Progenitor cell of endocrine pancreas (in vitro differentiated cells): Measurements from ENCODE around the gene ARID5B. TPM values are rescaled to one million over a fixed set of nuclear protein-coding genes. Genes with fewer than 3 reads are reported as not detected.

Experiments
- DNase-seq: peaks from one replicate; pipeline ENCODE4 v3.0.0; 2021; ENCODE audit warnings: low spot score; ENCODE audit not compliant: unreplicated experiment
- H3K27ac Mint-ChIP-seq: 2 replicates; pipeline ENCODE4 v1.8.0; 2021; ENCODE audit warnings: mild to moderate bottlenecking, moderate library complexity, mixed read lengths
- H3K27me3 Mint-ChIP-seq: 2 replicates; pipeline ENCODE4 v1.8.0; 2021; ENCODE audit warnings: mixed read lengths
- H3K36me3 Mint-ChIP-seq: 2 replicates; pipeline ENCODE4 v1.8.0; 2022; ENCODE audit warnings: mixed read lengths; ENCODE audit not compliant: insufficient read depth
- H3K4me1 Mint-ChIP-seq: 2 replicates; pipeline ENCODE4 v1.8.0; 2021; ENCODE audit warnings: low read depth, mixed read lengths
- H3K4me3 Mint-ChIP-seq: 2 replicates; pipeline ENCODE4 v1.8.0; 2021; ENCODE audit warnings: low read depth, mild to moderate bottlenecking, moderate library complexity, mixed read lengths
- H3K9me3 Mint-ChIP-seq: 2 replicates; pipeline ENCODE4 v1.8.0; 2021; ENCODE audit warnings: low read depth, mixed read lengths
- CTCF ChIP-seq: fragments of 200-600 bp; sonication (generic); IDR thresholded peaks from one replicate; pipeline ENCODE4 v1.5.0; 2021; ENCODE audit warnings: antibody characterized with exemption, mild to moderate bottlenecking; ENCODE audit not compliant: unreplicated experiment
- total RNA-seq: library from RNA; stranded (reverse); gene quantifications from 2 replicates; pipeline ENCODE4 v1.2.1, GENCODE V29; 2021

Gene ARID5B
- total RNA-seq, 1 donor from 2014 or later, result 19.7 TPM

GRCh38 chr10:62131724-62132123 lies 230.2 kb downstream of the ARID5B start:
- DNase-seq, result no peak
- Mint-ChIP-seq H3K9me3 (peaks cover 6% of the 10 kb centered on the region), H3K4me3 (no peak overlapping the region), H3K27ac (no peak overlapping the region), H3K36me3 (no peaks in the 10 kb centered on the region), H3K27me3 (peaks cover 2% of the 10 kb centered on the region), H3K4me1 (no peaks in the 10 kb centered on the region)
- TF ChIP-seq CTCF, result no peak

- H3K36me3 Mint-ChIP-seq, result peaks cover 2% of the 10 kb centered on the region
- peaks cover 9% of the 10 kb centered on the region for H3K9me3 Mint-ChIP-seq
- no peaks in the 10 kb centered on the region for H3K4me1 Mint-ChIP-seq
- no peak overlapping the region for H3K27ac Mint-ChIP-seq
- TF ChIP-seq CTCF, result no peak
- H3K27me3 Mint-ChIP-seq, result peaks cover 2% of the 10 kb centered on the region
- no peak for DNase-seq
- H3K4me3 Mint-ChIP-seq, result no peak overlapping the region
These were observed 232.1 kb downstream of the ARID5B start for GRCh38 chr10:62133618-62134017.

GRCh38 chr10:62136931-62137330 lies 235.4 kb downstream of the ARID5B start:
- no peak for DNase-seq
- H3K4me1 Mint-ChIP-seq, result no peaks in the 10 kb centered on the region
- peaks cover 3% of the 10 kb centered on the region for H3K9me3 Mint-ChIP-seq
- H3K27me3 Mint-ChIP-seq, result peaks cover 2% of the 10 kb centered on the region
- H3K4me3 Mint-ChIP-seq, result no peak overlapping the region
- no peak for TF ChIP-seq CTCF
- peaks cover 2% of the 10 kb centered on the region for H3K36me3 Mint-ChIP-seq
- no peak overlapping the region for H3K27ac Mint-ChIP-seq

Other genes starting within 250 kb of the ARID5B start
- gene CABCOCO1, start 238.8 kb upstream of the ARID5B start, total RNA-seq, result 1.2 TPM in 1 of 2 replicates, not detected in the other